Fibroblast of skin of left quadriceps (primary cell): Measurements from ENCODE around the gene PPP1R11.
"Not testable (repeated sequence)": the region's sequence is repeated elsewhere in the genome, so short reads cannot be mapped to it uniquely, and the experiment has no call there.

Source experiments
- DNase-seq, 2 experiments: peaks; one replicate each; pipeline ENCODE4 v3.0.0-alpha.2; 2013; ENCODE audit warnings: low read depth in 2 of 2

Gene PPP1R11

GRCh38 chr6:30097902-30098768 lies 31.1 kb downstream of the PPP1R11 start:
- DNase-seq: no peak

DNA sequence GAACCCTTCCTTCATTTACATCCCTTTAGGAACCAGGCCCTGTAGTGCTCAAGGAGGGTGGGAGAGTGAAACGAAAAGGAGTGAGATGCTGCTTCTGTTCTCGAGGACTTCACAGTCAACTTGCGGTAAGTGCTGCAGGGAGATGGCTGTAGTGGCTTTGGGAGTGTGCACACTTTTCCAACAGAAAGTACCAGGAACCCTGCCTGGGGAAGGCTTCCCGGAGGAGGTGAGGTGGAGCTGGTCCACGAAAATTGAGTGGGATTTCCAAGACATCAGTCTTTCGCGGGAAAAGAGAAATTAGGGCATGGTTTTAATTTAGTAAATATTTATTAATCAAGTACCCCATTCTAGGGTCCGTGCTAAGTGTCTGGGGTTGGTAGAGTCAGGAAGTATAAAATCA lies 33.2 kb downstream of the PPP1R11 start:
- no peak for DNase-seq

DNA sequence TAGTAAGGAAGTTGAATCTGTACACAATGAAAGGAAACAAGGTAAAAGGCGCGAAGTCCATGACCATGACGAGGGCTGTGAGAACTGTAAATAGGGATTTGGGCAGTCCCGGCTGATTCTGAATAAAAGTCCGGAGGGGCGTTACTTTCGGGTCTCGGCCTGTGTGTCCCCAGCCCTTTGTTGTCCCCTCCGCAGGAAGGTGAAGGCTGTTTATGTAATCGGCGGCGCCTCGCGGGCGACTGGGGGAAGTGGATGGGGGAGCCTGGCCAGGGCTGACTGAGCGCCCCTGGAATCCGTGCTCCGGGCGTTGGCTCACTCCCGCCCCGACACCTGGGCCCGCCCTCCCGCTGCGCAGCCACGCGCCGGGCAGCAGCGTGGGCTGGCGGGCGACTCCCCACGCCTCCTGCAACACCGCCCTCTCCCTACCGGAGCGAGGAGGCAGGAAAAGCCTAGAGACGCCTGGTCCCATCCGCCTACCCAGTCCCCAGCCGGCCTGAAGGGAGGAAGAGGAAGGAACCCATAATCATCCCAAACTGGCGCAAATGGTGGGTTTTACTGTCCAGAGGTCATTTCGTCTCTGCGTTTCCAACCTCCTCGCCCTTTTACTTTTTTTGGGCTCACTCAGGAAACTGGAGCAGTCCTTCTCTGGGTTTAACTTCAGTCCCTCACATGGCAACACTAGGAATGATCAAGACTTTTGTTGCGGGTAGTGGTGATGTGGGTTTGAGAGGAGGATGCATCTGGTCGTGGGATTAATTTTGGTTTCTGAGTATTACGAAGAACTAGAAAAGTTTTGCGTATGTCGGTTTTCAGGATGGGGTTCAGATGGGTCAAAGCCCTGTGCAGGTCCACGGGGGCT lies 33.8 kb downstream of the PPP1R11 start:
- no peak for DNase-seq

DNA sequence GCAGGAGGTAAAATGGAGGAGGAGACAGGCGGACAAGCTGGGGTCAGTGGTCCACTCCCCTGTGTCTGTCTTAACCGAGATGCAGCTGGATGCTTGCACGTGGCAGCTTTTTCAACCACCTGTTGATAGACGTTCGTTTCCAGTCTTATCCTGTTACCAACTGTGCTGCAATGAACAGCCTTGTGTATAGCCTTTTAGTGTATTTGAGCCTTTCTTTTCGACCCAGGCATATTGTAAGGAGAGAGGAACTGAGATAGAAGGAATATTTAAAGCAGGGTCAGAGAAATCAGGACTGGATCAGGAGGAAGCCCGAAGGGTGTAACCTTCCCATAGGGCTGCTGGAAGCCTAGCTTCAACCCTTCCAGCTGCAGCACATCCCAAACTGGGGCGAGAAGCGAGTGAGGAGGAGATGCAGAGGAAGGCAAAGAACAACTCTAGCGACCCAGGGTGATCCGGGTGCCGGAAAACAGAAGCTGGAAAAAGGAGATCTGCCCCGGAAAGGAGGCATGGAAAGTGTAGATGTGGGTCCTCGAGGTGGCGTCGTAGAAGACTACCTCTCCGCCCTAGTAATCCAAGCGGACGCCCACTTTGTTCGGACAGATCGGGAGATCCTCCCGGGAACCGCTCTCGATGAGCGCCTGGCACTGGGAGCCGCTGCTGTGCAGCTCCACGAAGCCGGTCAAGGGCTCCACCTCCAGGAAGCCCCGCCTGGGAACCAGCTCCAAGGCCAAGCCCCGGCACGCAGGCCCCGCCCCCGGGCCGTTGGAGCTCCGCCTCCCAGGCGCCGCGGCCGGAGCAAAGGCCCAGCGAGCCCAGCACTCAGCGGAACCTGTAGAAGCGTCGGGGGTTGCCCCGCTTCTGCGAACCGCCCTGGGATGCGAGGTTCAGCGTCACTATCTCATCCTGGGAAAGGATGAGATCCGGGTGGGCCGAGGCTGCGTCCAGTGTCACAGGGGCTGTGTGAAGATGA lies 34.7 kb downstream of the PPP1R11 start:
- DNase-seq: peak; percentile 55 to 58

- peak; percentile 38 to 39 for DNase-seq
These were observed 35.5 kb downstream of the PPP1R11 start for GRCh38 chr6:30102414-30102969.

DNA sequence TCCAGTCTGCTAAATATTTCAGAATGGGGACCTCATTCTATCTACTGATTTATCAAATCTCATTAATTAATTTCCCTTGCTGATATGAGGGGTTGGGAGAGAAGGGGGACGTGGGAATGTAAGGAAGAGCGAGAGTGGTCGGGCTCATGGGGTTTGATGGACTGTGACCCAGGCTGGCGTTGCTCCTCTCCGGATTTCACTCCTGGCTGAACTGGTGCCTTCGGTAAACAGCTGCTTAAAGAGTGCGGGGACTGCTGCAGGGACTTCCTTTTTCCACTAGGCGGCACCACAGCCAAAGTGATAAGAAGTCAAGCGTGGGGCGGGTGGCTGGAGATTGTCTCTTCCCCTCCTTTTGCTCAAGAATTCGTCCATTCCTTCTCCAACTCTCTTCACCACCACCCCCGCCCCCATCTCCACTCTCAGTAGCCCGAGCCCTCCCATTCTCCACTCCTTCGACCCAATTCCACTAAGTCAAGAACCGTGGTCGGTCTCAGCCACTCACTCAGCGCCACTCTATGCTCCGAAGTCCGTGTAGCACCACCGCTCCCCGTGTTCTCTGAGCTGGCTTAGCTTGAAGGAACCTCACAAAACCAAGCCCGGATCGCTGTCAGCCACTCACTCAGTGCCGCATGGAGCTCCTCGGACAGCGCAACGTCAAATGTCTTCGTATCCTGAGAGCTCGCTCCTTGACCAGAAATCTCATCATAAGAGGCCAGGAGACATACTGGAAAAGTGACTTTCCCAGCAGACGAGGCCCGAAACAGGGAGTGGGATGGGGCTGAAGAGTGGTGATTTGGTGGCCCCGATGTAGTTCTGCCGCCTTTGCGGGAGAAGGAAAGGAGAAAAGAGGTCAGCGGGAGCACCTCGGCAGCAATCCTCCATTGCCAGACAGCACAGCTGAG lies 36.2 kb downstream of the PPP1R11 start:
- DNase-seq: peak; percentile 73 to 76

DNA sequence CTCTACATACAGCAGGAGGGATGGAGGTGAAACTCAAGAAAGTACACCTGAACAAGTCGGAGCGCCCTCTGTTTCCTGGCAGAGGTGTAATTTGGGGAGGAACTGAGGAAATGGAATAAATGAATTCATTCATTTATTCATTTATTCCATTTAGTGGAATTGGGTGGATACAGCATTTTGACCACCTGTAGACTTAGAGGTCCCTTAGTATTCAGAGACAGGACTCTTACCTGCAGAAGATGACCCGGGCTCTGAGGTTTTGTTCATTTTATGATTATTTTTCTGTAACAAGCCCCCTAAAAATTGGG lies 36.8 kb downstream of the PPP1R11 start:
- no peak for DNase-seq

- DNase-seq: no peak
These were observed 37.7 kb downstream of the PPP1R11 start for GRCh38 chr6:30104661-30105060.

DNA sequence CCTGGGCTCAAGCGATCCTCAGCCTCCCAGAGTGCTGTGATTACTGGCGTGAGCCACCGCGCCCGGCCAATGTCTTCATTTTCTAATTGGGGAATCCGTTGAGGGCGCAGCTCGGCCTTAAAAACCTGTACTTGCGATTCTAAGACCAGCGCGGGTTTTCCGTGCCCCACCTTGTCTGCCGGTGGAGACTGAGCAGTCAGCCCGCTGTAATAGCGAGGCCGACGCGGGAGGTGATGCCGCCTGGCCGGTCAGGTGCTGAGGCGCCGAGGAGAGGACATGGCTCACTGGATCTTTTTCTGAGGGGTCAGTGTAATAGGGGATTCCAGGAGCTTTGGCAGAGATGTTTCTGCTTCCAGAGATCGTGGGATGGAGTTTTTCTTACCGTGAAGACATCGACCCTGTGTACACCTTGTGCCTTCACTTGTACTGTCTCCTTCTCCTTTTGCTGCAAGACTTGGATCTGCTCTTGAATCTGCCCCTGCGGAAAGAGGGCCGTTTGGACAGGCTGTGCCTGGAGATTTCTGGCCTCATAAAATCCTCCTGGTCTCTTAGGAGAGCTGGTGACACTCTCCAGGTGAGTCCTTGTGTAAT lies 44.4 kb downstream of the PPP1R11 start:
- DNase-seq: no peak

- no peak for DNase-seq
These were observed 45.5 kb downstream of the PPP1R11 start for GRCh38 chr6:30112402-30112994.

DNA sequence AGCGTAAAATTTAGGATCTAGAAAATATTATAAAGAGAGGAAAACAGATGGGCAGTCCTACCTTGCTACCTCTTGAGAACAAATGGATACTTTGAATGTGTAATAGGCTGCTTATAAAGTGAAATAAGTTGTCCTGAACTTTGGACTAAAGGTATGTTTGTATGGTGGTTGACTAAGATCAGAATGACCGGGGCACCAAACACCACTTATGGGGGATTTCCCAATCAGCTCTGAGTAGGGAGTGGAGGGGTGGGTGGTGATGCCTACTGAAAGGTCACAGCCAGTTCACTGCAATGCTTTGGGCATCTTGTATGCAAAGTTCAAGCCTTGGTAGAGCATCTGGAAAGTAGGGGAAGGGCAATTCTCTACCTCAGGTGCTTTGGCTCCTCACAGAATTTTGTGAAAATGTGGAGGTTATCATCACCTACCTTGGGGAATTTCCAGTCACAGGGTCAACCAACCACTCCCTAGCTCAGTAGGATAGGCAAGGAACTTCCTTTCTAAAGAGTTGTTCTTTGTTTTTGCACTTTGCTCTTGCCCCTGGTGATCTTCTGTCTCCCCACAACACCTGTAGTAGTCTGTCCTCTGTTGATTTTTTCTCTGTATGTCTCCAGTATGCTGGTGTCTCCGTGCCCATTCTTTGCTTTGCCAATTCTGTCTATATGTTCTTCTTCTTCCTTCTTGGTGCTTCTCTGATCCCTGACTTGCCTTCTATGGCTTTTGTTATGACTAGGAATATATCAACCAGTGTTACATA lies 46.2 kb downstream of the PPP1R11 start, which contains the start of gene TRIM31:
TRIM31 (minus strand) TSS at position 88 of the 757 bp plus-strand sequence. CDS start 285 bp downstream, outside the sequence.
- DNase-seq: no peak

DNA sequence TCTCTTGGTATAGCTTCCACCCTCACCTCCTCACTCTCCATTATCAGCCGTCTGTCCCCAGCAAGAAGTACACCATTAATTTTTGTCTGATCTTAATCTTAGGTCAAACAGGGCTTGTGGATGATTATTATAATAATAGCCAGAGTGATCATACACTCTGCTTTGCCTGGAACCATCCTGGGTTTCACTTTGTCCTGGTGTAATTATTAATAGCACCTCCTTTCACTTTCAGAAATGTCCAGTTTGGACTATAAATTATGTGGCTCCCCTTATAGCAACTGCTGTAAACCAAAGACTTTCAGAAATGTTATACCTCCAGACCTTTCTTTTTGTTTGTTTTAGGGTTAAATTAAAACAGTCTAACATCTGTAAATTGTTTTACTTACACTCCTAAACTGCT lies 46.8 kb downstream of the PPP1R11 start:
- DNase-seq: no peak

DNA sequence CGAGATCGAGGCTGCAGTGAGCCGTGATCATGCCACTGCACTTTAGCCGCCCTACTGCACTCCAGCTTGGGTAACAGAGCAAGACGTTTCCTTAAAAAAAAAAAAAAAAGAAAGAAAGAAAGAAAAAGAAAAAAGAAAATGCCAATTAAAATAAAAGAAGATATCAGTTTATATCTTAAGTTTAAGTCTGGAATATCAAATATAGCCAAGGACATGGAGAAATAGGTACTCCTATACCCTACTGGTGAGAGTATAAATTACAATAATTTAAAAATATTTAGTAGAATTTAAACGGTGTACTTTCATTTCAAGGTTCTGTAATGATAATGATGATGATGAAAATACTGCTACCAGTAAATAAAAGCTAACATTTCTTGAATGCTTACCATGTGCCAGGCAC lies 49.7 kb downstream of the PPP1R11 start:
- DNase-seq: no peak

DNA sequence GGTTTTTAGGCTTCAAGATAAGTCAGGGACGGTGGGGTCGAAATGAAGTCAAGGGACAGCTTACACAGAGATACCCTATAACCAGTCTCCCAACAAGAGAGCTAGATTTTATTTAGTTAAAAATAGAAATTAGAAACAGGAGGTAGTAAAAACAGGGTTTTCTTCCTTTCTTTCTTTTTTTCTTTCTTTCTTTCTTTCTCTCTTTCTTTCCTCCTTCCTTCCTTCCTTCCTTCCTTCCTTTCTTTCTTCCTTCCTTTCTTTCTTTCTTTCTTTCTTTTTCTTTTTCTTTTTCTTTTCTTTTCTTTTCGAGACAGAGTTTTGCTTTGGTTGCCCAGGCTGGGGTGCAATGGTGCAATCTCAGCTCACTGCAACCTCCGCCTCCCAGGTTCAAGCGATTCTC lies 51.7 kb downstream of the PPP1R11 start:
- not testable (repeated sequence) for DNase-seq
